Mucosa of descending colon (tissue), 3 donors: Measurements from ENCODE around the gene RELN. TPM values are rescaled to one million over a fixed set of nuclear protein-coding genes. Genes with fewer than 3 reads are reported as not detected.

ENCODE experiments used
- ATAC-seq: fragments of 200-7000 bp; cut with Tn5 transposase; one replicate; pipeline ENCODE4 v1.9.1; 2020; ENCODE audit warnings: mild to moderate bottlenecking, moderate library complexity
- DNase-seq, 3 donors: peaks; one replicate each; pipeline ENCODE4 v3.0.0-alpha.2; 2020
- H3K36me3 ChIP-seq: fragments of 200-600 bp; one replicate; pipeline ENCODE4 v1.8.0; 2021; ENCODE audit warnings: low read depth, mild to moderate bottlenecking
- H3K4me1 ChIP-seq: fragments of 200-600 bp; one replicate; pipeline ENCODE4 v1.8.0; 2021; ENCODE audit warnings: low read depth, mild to moderate bottlenecking
- H3K4me3 ChIP-seq: fragments of 200-600 bp; one replicate; pipeline ENCODE4 v1.8.0; 2021; ENCODE audit warnings: mild to moderate bottlenecking
- H3K9me3 ChIP-seq: fragments of 200-600 bp; one replicate; pipeline ENCODE4 v1.8.0; 2021; ENCODE audit warnings: mild to moderate bottlenecking
- intact Hi-C, 2 donors: fragments of 100-400 bp; cut with DNase I in 1 of 2; cut with micrococcal nuclease in 1 of 2; formaldehyde crosslinking; loops; one replicate each; pipeline versions ENCODE4 v1.11.0 to v1.11.1; 2022; cut with DNase I, micrococcal nuclease
- total RNA-seq, 3 donors: library from RNA; stranded (reverse); fragmentation: NEBNext Ultra II Directional in 2 of 3; extraction: Animal tissue kit (Norgen Biotek cat#: 25700) in 2 of 3; gene quantifications; one replicate each; pipeline versions ENCODE4 v1.2.1 to v1.2.4, GENCODE V29; 2021 to 2023
- TF ChIP-seq, protein P1 (sequence below): fragments of 200-600 bp; IDR thresholded peaks from one replicate; pipeline ENCODE4 v1.8.0; 2022; ENCODE audit warnings: antibody characterized with exemption, mild to moderate bottlenecking
- donor health status: DM: no; HTN: no; CAD: no; lungs with moderate emphysema.
- donor health status: DM: no; HTN: no; CAD: no.
- donor health status: DM: no; HTN: yes; CAD: no.

RELN gene
- total RNA-seq, 3 donors from 2014 or later = 1.1 to 4.4 (median 2.4) TPM

DNA sequence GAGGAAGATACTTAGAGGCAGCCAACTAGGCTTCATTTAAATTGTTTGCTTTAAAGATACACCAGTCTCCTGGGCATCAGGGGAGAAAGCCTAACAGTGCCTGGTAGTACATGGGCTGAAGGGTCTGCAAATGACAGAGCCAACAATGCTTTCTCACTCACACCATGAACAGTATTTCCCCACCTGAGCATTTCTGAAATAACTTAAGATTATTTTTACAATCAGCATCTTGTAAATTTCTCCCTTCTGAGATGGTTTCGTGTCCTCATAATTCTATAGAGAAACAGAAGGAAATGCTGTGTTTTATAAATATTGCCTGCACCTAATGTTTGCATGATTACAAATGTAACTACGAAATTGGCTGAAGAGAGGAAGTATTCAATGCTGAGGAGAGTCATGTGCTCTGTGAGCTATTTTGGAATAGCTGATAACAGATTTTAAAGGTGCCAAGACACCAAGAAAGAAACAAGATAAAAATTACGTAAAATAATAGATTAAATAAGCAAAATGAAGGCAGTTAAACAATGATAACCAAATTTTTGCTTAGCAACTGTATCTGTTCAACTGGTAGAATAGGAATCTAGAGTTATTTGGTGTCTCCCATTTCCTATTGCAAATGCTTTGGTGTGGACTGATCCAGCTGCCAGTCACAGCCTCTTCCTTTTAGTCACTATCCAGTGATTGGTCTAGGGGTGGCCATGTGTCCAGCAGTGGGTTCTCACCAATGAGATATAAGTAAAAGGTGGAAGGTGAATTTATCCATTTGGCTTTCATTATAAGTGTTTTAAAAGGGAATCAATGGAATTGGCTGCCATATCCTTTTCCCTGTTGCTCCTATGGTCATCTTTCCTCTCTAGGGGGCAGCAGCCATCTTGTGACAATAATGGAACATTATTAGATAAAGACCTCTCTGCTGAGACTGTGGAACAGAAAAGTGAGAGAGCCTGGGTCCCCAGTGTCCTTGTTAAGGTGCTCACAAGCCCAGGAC, 375.5 kb downstream of the RELN start:
- DNase-seq (no peak), ATAC-seq (no peak)
- Histone ChIP-seq H3K36me3 (no peaks in the 10 kb centered on the region), H3K9me3 (no peaks in the 10 kb centered on the region), H3K4me3 (no peak overlapping the region), H3K4me1 (no peaks in the 10 kb centered on the region)
- intact Hi-C loops = no loop called here
- TF ChIP-seq, protein P1, sequence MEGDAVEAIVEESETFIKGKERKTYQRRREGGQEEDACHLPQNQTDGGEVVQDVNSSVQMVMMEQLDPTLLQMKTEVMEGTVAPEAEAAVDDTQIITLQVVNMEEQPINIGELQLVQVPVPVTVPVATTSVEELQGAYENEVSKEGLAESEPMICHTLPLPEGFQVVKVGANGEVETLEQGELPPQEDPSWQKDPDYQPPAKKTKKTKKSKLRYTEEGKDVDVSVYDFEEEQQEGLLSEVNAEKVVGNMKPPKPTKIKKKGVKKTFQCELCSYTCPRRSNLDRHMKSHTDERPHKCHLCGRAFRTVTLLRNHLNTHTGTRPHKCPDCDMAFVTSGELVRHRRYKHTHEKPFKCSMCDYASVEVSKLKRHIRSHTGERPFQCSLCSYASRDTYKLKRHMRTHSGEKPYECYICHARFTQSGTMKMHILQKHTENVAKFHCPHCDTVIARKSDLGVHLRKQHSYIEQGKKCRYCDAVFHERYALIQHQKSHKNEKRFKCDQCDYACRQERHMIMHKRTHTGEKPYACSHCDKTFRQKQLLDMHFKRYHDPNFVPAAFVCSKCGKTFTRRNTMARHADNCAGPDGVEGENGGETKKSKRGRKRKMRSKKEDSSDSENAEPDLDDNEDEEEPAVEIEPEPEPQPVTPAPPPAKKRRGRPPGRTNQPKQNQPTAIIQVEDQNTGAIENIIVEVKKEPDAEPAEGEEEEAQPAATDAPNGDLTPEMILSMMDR = no peak

DNA sequence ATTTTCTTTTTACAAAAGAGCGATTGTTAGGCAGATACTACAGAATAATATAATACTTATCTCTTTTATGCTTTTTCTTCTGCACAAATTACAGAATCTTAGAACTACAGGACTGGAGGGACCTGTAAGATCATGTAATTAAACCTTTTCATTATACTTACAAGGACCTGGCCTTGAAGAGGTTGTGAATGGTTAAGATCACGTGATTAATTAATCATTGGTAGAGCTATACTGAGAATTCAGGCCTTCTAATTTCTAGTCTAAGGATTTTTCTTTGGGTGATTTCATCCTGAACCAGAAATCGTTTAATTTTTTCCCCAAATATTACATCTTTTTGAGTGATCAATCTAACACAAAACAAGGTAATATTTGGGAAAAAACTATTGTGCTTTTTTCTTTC, 379.7 kb downstream of the RELN start:
- intact Hi-C loops = no loop called here
- TF ChIP-seq, protein P1 = no peak
- ATAC-seq (no peak), DNase-seq (no peak)
- H3K4me1 ChIP-seq = no peaks in the 10 kb centered on the region
- H3K36me3 ChIP-seq = no peaks in the 10 kb centered on the region
- H3K4me3 ChIP-seq = no peak overlapping the region
- H3K9me3 ChIP-seq = no peaks in the 10 kb centered on the region

DNA sequence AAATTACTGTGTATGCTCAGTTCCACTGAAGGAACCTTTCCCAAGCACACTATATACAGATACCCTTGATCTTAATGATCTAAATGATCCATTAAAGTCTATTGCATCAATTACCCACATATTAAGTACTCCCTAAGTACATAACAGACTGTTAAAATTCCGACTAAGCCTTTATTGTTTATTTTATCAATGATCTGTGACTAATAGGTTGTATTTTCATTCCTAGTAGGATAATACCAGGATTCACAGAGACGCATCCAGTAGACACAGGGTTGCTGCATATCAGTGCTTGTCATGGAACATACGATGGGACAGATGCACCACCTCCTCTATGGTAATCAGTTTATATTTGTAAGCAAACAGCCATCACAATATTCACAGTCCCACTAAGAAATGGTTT, 383.8 kb downstream of the RELN start:
- TF ChIP-seq, protein P1 = no peak
- no peak overlapping the region for H3K4me3 ChIP-seq
- no peak for ATAC-seq
- intact Hi-C loops = no loop called here
- H3K4me1 ChIP-seq = no peaks in the 10 kb centered on the region
- no peaks in the 10 kb centered on the region for H3K36me3 ChIP-seq
- DNase-seq = no peak
- H3K9me3 ChIP-seq = no peaks in the 10 kb centered on the region

DNA sequence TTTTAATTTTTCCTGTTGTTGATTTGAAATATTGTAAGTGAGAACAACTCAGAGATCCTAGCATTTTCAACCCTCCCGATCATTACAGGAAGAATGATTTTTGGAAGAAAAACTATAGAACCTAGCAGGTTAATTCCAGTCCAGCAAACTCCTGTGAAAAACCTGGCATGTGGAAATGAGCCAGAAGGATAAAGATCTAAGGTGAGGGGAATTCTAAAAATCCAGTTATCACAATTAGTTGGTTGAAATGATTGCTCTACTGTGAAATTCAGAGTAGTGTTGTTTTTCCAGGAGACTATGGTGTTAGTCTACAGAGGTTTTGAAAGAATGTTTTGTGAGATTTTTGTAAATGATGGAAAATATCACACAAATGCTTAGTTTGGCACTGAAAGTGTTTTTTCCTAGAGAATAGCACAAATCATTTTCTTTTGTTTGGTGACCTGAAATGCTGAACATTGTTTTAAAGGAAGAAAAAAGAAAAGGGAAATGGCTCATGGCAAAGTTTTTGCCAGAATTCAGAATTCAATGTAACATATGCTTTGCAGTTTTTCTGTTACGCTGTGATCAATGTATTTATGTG, 391.0 kb downstream of the RELN start:
- Histone ChIP-seq H3K9me3 (no peaks in the 10 kb centered on the region), H3K4me1 (no peaks in the 10 kb centered on the region), H3K4me3 (no peak overlapping the region), H3K36me3 (no peaks in the 10 kb centered on the region)
- no peak for DNase-seq
- intact Hi-C loops = no loop called here
- ATAC-seq = no peak
- TF ChIP-seq, protein P1 = no peak

DNA sequence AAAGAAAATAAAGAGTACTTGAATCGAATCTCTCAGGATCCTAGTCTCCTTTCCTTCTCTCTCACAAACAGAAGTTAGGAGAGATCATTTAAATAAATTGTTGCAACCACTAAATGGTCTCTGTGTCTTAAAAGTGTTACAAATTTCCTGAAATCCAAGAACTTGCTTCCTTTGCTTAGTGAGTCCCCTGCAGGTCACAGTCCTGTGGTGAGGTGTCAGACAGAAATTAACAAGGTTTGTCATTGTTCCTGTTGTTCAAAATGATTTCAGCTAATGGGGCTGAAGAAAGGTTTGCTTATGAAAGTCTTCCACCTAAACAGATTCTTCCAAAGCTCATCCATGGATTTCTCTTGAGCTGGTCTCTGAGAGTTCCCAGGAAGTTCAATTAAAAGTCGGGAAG, 391.9 kb downstream of the RELN start:
- DNase-seq = no peak
- H3K9me3 ChIP-seq = no peaks in the 10 kb centered on the region
- ATAC-seq = no peak
- TF ChIP-seq, protein P1 = no peak
- intact Hi-C loops = no loop called here
- no peaks in the 10 kb centered on the region for H3K4me1 ChIP-seq
- no peak overlapping the region for H3K4me3 ChIP-seq
- no peaks in the 10 kb centered on the region for H3K36me3 ChIP-seq
